Gastrocnemius medialis (tissue), 4 donors: ENCODE results near the gene GPR157. TPM values are rescaled to one million over a fixed set of nuclear protein-coding genes. Genes with fewer than 3 reads are reported as not detected.
"Not testable (repeated sequence)": the region's sequence is repeated elsewhere in the genome, so short reads cannot be mapped to it uniquely, and the experiment has no call there.

Experiments
- ATAC-seq, 2 donors: fragments of 150-250 bp; one replicate each; pipeline ENCODE4 v1.9.1; 2016
- DNase-seq, 2 donors: peaks; one replicate each; pipeline ENCODE4 v3.0.0-alpha.2; 2019
- H3K27ac ChIP-seq, 4 donors: fragments of 200-600 bp; sonication (generic); 1 replicate in 1 of 4; 2 replicates in 3 of 4; pipeline ENCODE4 v1.5.1; 2016 to 2018; ENCODE audit warnings: mild to moderate bottlenecking in 2 of 4, moderate library complexity in 1 of 4
- H3K27me3 ChIP-seq, 3 donors: fragments of 200-600 bp; sonication (generic) in 2 of 3; 1 replicate in 1 of 3; 2 replicates in 2 of 3; pipeline versions ENCODE4 v1.5.1 to v1.6.0; 2016 to 2019; ENCODE audit warnings: mild to moderate bottlenecking in 1 of 3, moderate library complexity in 1 of 3
- H3K36me3 ChIP-seq, 2 donors: fragments of 200-600 bp; sonication (generic) in 1 of 2; one replicate each; pipeline ENCODE4 v1.5.1; 2017 to 2018
- H3K4me1 ChIP-seq, 2 donors: fragments of 200-600 bp; sonication (generic) in 1 of 2; one replicate each; pipeline ENCODE4 v1.5.1; 2016 to 2017; ENCODE audit warnings: mild to moderate bottlenecking in 2 of 2
- H3K4me3 ChIP-seq, 4 donors: fragments of 200-600 bp; sonication (generic) in 3 of 4; 1 replicate in 1 of 4; 2 replicates in 3 of 4; pipeline ENCODE4 v1.5.1; 2016 to 2019; ENCODE audit warnings: mild to moderate bottlenecking in 2 of 4
- H3K9me3 ChIP-seq, 3 donors: fragments of 200-600 bp; sonication (generic) in 2 of 3; 1 replicate in 1 of 3; 2 replicates in 2 of 3; pipeline ENCODE4 v1.5.1; 2016 to 2019
- POLR2A ChIP-seq, 2 donors: fragments of 450-650 bp; IDR thresholded peaks; one replicate each; pipeline ENCODE4 v1.6.1; 2017; ENCODE audit warnings: antibody characterized with exemption in 2 of 2, mild to moderate bottlenecking in 2 of 2, moderate library complexity in 2 of 2
- in situ Hi-C, 4 donors: fragments of 200-750 bp; cut with MboI; loops; one replicate each; pipeline versions ENCODE4 v1.15.0 to v1.8.0; 2017; ENCODE audit warnings: low sequenced_read_pairs in 4 of 4
- intact Hi-C: fragments of 100-400 bp; cut with DNase I; formaldehyde crosslinking; loops from one replicate; pipeline ENCODE4 v1.15.1; 2023; ENCODE audit warnings: low total_unique reads
- total RNA-seq, 4 donors: library from RNA; depleted of rRNA; stranded (reverse); fragments of >200 nt; gene quantifications; one replicate each; pipeline versions ENCODE4 v1.1.0 to v1.2.3, GENCODE V29; 2016
- TF ChIP-seq, protein P1 (sequence below), 5 experiments: fragments of 450-650 bp in 3 of 5; fragments of 200-600 bp in 2 of 5; sonication (generic) in 2 of 5; IDR thresholded peaks in 4 of 5; conservative IDR thresholded peaks in 1 of 5; 1 replicate in 4 of 5; 2 replicates in 1 of 5; pipeline ENCODE4 v1.5.1; 2016 to 2019; ENCODE audit warnings: antibody characterized with exemption in 5 of 5, mild to moderate bottlenecking in 3 of 5, moderate library complexity in 3 of 5

GPR157 gene
- total RNA-seq, 4 donors from 2014 or later, result 12.9 to 38.1 (median 18.9) TPM

DNA sequence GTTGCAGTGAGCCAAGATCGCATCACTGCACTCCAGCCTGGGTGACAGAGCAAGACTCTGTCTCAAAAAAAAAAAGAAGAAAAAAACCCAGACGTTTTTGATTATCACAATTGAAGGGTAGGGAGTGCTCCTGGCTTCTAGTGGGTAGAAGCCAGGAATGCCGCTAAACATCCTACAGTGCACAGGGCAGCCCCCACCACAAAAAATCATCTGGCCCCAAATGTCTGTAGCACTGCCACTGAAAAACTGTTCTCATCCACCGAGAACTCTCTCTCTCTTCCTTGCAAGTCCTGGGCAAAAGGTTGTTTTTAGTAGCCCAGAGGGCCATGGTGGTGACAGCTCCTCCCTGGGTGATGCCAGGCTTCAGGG is 35.6 kb upstream of the GPR157 start:
- Histone ChIP-seq H3K4me1 (peaks cover 9 to 14% of the 10 kb centered on the region in 2 donors), H3K27ac (peak overlapping the region in 3 of 4 donors; percentile 64 to 77 (median 73)), H3K9me3 (no peaks in the 10 kb centered on the region), H3K27me3 (no peaks in the 10 kb centered on the region), H3K4me3 (no peak overlapping the region), H3K36me3 (no peaks in the 10 kb centered on the region)
- intact Hi-C loops, result no loop called here
- no peak for DNase-seq
- in situ Hi-C loops, result no loop called here
- TF ChIP-seq POLR2A (IDR thresholded peaks at IDR 0.05), result no peak
- TF ChIP-seq, protein P1, sequence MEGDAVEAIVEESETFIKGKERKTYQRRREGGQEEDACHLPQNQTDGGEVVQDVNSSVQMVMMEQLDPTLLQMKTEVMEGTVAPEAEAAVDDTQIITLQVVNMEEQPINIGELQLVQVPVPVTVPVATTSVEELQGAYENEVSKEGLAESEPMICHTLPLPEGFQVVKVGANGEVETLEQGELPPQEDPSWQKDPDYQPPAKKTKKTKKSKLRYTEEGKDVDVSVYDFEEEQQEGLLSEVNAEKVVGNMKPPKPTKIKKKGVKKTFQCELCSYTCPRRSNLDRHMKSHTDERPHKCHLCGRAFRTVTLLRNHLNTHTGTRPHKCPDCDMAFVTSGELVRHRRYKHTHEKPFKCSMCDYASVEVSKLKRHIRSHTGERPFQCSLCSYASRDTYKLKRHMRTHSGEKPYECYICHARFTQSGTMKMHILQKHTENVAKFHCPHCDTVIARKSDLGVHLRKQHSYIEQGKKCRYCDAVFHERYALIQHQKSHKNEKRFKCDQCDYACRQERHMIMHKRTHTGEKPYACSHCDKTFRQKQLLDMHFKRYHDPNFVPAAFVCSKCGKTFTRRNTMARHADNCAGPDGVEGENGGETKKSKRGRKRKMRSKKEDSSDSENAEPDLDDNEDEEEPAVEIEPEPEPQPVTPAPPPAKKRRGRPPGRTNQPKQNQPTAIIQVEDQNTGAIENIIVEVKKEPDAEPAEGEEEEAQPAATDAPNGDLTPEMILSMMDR (IDR thresholded peaks at IDR 0.05 in 4 of 5, conservative IDR thresholded peaks at IDR 0.05 in 1 of 5), result no peak
- no peak for ATAC-seq

DNA sequence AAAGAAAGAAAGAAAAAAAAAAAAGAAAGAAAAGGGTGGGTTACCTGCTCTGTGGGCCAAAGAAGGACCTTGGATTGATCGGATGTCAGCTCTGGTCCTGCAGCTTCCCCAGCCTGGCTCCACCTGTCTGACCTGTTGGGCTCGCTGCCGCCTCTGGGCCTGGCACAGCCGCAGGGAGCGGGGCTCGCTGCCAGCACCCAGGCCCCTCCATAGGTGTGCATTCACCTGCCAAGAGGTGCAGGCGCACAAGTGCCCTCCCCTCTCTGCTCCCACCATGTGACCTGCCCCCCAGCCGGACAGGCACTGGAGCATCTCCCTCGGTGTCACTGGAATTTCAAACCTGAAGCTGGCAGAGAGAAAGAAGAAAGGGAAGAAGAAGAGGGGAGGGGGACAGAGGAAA is 33.1 kb upstream of the GPR157 start:
- intact Hi-C loops, result no loop called here
- Histone ChIP-seq H3K9me3 (no peaks in the 10 kb centered on the region), H3K4me3 (no peak overlapping the region), H3K27ac (no peak overlapping the region), H3K4me1 (peaks cover 9 to 14% of the 10 kb centered on the region in 2 donors), H3K36me3 (no peaks in the 10 kb centered on the region), H3K27me3 (no peaks in the 10 kb centered on the region)
- in situ Hi-C loops, result no loop called here
- ATAC-seq (no peak), DNase-seq (no peak)
- no peak for TF ChIP-seq POLR2A (IDR thresholded peaks at IDR 0.05)
- TF ChIP-seq, protein P1 (IDR thresholded peaks at IDR 0.05 in 4 of 5, conservative IDR thresholded peaks at IDR 0.05 in 1 of 5), result no peak

DNA sequence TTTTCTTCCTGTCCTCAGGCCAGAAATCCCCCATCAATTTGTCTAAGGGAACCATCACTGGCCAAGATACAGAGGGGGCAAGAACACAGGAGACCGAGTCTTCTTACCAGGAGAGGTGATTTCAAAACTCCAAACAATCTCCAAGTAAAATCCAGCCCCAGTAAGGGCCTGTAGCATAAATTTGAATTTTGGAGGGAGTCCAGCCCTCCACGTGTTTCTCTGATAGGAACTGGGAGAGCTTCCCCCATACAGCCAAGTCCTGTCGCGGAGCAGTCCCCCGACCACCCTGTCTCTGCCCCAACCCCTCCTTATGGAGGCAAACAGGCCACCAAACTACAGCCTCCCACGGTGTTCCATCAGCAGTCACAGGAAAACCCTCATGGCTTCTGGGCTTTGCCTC is 32.4 kb upstream of the GPR157 start:
- H3K9me3 ChIP-seq, result no peaks in the 10 kb centered on the region
- H3K27ac ChIP-seq, result no peak overlapping the region
- DNase-seq, result no peak
- intact Hi-C loops (no loop called here), in situ Hi-C loops (no loop called here)
- no peaks in the 10 kb centered on the region for H3K36me3 ChIP-seq
- TF ChIP-seq POLR2A (IDR thresholded peaks at IDR 0.05), result no peak
- TF ChIP-seq, protein P1 (IDR thresholded peaks at IDR 0.05 in 4 of 5, conservative IDR thresholded peaks at IDR 0.05 in 1 of 5), result no peak
- no peak overlapping the region for H3K4me3 ChIP-seq
- ATAC-seq, result no peak
- no peaks in the 10 kb centered on the region for H3K27me3 ChIP-seq
- H3K4me1 ChIP-seq, result peaks cover 9 to 14% of the 10 kb centered on the region in 2 donors

DNA sequence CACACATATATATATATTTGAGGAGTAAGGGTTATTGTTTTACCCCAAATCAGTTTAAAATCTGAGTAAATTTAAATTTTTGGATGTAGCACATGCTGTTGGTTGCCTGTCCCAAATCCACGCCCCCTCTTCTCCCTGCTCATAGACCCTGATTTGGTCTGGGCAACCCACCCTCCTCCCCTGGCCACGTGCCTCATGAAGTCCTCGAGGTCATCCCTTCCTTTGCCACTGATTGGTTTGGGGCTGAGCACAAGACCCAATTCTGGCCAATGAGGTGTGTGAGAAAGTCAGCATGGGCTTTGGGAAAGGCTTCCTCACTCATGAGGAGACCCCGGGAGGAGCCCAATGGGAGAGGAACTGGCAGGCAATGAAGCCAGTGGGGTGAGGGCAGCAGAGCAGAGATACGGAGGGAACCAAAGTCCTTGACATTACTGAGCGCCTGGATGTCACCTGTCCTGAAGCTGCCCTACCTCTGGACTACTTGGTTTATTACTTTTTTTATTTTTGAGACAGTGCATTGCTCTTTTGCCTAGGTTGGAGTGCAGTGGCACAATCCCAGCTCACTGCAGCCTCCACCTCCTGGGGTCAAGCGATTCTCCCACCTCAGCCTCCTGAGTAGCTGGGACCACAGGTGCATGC is 31.3 kb upstream of the GPR157 start:
- no peak for DNase-seq
- no peaks in the 10 kb centered on the region for H3K9me3 ChIP-seq
- TF ChIP-seq, protein P1 (IDR thresholded peaks at IDR 0.05 in 4 of 5, conservative IDR thresholded peaks at IDR 0.05 in 1 of 5), result no peak
- TF ChIP-seq POLR2A (IDR thresholded peaks at IDR 0.05), result no peak
- no peaks in the 10 kb centered on the region for H3K27me3 ChIP-seq
- peaks cover 9 to 14% of the 10 kb centered on the region in 2 donors for H3K4me1 ChIP-seq
- no peaks in the 10 kb centered on the region for H3K36me3 ChIP-seq
- ATAC-seq, result no peak
- intact Hi-C loops (no loop called here), in situ Hi-C loops (no loop called here)
- H3K27ac ChIP-seq, result no peak overlapping the region
- no peak overlapping the region for H3K4me3 ChIP-seq

DNA sequence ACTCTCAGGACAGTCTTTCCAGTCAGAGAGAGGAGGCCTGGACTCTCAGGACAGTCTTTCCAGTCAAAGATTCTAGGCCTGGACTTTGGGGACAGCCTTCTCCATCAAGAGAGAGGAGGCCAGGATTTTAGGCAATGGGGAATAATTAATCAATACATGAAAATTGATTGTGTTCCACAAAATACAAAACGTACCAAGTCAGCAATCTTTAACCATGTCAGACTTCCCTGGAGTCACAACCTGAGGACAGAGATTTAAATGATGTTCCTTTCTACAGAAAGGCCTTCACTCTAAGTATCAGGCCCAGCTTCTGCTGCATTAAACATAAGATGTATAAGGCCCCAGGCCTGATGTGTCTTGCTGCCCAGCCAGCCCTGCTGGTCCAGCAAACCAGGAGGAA is 27.0 kb upstream of the GPR157 start:
- Histone ChIP-seq H3K36me3 (no peaks in the 10 kb centered on the region), H3K9me3 (no peaks in the 10 kb centered on the region), H3K4me1 (peaks cover 3 to 4% of the 10 kb centered on the region in 2 donors), H3K27me3 (no peaks in the 10 kb centered on the region), H3K27ac (no peak overlapping the region), H3K4me3 (no peak overlapping the region)
- DNase-seq (no peak), ATAC-seq (no peak)
- TF ChIP-seq POLR2A (IDR thresholded peaks at IDR 0.05), result no peak
- TF ChIP-seq, protein P1 (IDR thresholded peaks at IDR 0.05 in 4 of 5, conservative IDR thresholded peaks at IDR 0.05 in 1 of 5), result no peak
- intact Hi-C loops, result no loop called here
- in situ Hi-C loops, result no loop called here

DNA sequence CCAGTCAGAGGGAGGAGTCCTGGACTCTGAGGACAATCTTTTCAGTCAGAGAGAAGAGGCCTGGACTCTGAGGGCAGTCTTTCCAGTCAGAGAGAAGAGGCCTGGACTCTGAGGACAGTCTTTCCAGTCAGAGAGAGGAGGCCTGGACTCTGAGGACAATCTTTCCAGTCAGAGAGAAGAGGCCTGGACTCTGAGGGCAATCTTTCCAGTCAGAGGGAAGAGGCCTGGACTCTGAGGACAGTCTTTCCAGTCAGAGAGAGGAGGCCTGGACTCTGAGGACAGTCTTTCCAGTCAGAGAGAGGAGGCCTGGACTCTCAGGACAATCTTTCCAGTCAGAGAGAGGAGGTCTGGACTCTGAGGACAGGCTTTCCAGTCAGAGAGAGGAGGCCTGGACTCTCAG is 26.5 kb upstream of the GPR157 start:
- ATAC-seq, H3K27ac ChIP-seq, in situ Hi-C loops, intact Hi-C loops, H3K4me1 ChIP-seq, H3K4me3 ChIP-seq, H3K36me3 ChIP-seq, H3K27me3 ChIP-seq, DNase-seq, H3K9me3 ChIP-seq: not testable (repeated sequence)
